ENCODE data around the gene TMEM37. TPM values are rescaled to one million over a fixed set of nuclear protein-coding genes. Genes with fewer than 3 reads are reported as not detected.

Gene TMEM37
- polyA plus RNA-seq, 1 experiment = 0.63 TPM

GRCh38 chr2:119441376-119442225 is 9.9 kb downstream of the TMEM37 start:
- TF ChIP-seq, protein P1, sequence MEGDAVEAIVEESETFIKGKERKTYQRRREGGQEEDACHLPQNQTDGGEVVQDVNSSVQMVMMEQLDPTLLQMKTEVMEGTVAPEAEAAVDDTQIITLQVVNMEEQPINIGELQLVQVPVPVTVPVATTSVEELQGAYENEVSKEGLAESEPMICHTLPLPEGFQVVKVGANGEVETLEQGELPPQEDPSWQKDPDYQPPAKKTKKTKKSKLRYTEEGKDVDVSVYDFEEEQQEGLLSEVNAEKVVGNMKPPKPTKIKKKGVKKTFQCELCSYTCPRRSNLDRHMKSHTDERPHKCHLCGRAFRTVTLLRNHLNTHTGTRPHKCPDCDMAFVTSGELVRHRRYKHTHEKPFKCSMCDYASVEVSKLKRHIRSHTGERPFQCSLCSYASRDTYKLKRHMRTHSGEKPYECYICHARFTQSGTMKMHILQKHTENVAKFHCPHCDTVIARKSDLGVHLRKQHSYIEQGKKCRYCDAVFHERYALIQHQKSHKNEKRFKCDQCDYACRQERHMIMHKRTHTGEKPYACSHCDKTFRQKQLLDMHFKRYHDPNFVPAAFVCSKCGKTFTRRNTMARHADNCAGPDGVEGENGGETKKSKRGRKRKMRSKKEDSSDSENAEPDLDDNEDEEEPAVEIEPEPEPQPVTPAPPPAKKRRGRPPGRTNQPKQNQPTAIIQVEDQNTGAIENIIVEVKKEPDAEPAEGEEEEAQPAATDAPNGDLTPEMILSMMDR (IDR thresholded peaks at IDR 0.05; ENCODE audit: insufficient read depth, low read depth, low read length) = no peak
- CTCF ChIA-PET = interaction anchor here (2.2 kb wide), 1 partner anchor 35 kb away, joined by 7 read pairs; no protein-coding TSS in a partner anchor
- POLR2A ChIA-PET = no interaction called here
- no peak overlapping the region for H3K4me3 ChIP-seq (ENCODE audit: low read depth, low read length)
- DNase-seq (ENCODE audit: low read depth) = no peak
- H3K27me3 ChIP-seq (ENCODE audit: control insufficient read depth, insufficient read depth, low read length) = no peaks in the 10 kb centered on the region; the same call in none of the 2 replicates
- H3K36me3 ChIP-seq (ENCODE audit: control insufficient read depth, insufficient read depth, low read length) = no peaks in the 10 kb centered on the region

GRCh38 chr2:119442226-119442619 is 10.6 kb downstream of the TMEM37 start:
- Histone ChIP-seq H3K27me3 (ENCODE audit: control insufficient read depth, insufficient read depth, low read length) (no peaks in the 10 kb centered on the region; the same call in none of the 2 replicates), H3K36me3 (ENCODE audit: control insufficient read depth, insufficient read depth, low read length) (no peaks in the 10 kb centered on the region), H3K4me3 (ENCODE audit: low read depth, low read length) (no peak overlapping the region)
- POLR2A ChIA-PET = no interaction called here
- TF ChIP-seq, protein P1 (IDR thresholded peaks at IDR 0.05; ENCODE audit: insufficient read depth, low read depth, low read length) = no peak
- DNase-seq (ENCODE audit: low read depth) = no peak
- CTCF ChIA-PET = interaction anchor here (2.2 kb wide), 1 partner anchor 34 kb away, joined by 7 read pairs; no protein-coding TSS in a partner anchor

DNA sequence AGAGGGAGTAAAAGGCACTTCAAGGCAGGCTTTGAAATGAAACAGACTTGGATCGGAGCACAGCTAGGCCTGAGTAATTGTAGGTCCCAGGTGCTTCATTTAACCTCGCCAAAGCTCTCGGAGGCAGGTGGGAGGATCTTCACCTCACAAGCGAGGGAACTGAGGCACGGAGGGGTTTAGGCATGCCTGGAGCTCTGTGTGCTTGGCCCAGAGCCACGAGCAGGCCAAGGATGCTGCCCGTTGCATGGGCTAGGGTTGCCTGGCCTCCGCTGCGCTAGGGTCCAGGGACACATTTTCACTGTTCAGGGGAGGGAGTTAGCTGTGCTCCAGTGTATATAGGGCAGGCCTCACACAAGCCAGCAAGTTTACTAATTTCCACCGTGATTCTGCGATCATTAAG is 11.2 kb downstream of the TMEM37 start:
- TF ChIP-seq, protein P1 (IDR thresholded peaks at IDR 0.05; ENCODE audit: insufficient read depth, low read depth, low read length) = no peak
- no peak overlapping the region for H3K4me3 ChIP-seq (ENCODE audit: low read depth, low read length)
- H3K36me3 ChIP-seq (ENCODE audit: control insufficient read depth, insufficient read depth, low read length) = no peaks in the 10 kb centered on the region
- no peak for DNase-seq (ENCODE audit: low read depth)
- POLR2A ChIA-PET = no interaction called here
- CTCF ChIA-PET = no interaction called here
- no peaks in the 10 kb centered on the region; the same call in none of the 2 replicates for H3K27me3 ChIP-seq (ENCODE audit: control insufficient read depth, insufficient read depth, low read length)

GRCh38 chr2:119446037-119446436 is 14.4 kb downstream of the TMEM37 start:
- DNase-seq (ENCODE audit: low read depth) = no peak
- Histone ChIP-seq H3K36me3 (ENCODE audit: control insufficient read depth, insufficient read depth, low read length) (no peaks in the 10 kb centered on the region), H3K4me3 (ENCODE audit: low read depth, low read length) (no peak overlapping the region), H3K27me3 (ENCODE audit: control insufficient read depth, insufficient read depth, low read length) (no peaks in the 10 kb centered on the region)
- TF ChIP-seq, protein P1 (IDR thresholded peaks at IDR 0.05; ENCODE audit: insufficient read depth, low read depth, low read length) = no peak
- ChIA-PET POLR2A (no interaction called here), CTCF (no interaction called here)

- POLR2A ChIA-PET = no interaction called here
- Histone ChIP-seq H3K27me3 (ENCODE audit: control insufficient read depth, insufficient read depth, low read length) (no peaks in the 10 kb centered on the region; the same call in 1 of the 2 replicates), H3K4me3 (ENCODE audit: low read depth, low read length) (no peak overlapping the region), H3K36me3 (ENCODE audit: control insufficient read depth, insufficient read depth, low read length) (no peaks in the 10 kb centered on the region)
- TF ChIP-seq, protein P1 (IDR thresholded peaks at IDR 0.05; ENCODE audit: insufficient read depth, low read depth, low read length) = no peak
- DNase-seq (ENCODE audit: low read depth) = no peak
- CTCF ChIA-PET = interaction anchor here (0.8 kb wide), 1 partner anchor 28 kb away, joined by 3 read pairs; no protein-coding TSS in a partner anchor
These were observed 16.9 kb downstream of the TMEM37 start for GRCh38 chr2:119448427-119449141.

Data from BJ (cell line).